Smooth muscle cell (in vitro differentiated cells): Measurements from ENCODE around the gene FAM81A. TPM values are rescaled to one million over a fixed set of nuclear protein-coding genes. Genes with fewer than 3 reads are reported as not detected.
A peak's percentile ranks its signal among the peaks of the same experiment; 100 is the strongest.

Experiments used
- DNase-seq: peaks from one replicate; lab custom pipeline; 2025; ENCODE audit not compliant: unreplicated experiment; lab: John Stamatoyannopoulos, UW
- H2AFZ ChIP-seq: fragments of 200-600 bp; sonication (generic); 2 replicates; pipeline ENCODE4 v1.6.0; 2016; ENCODE audit warnings: antibody characterized with exemption, low read depth, mild to moderate bottlenecking
- H3F3A ChIP-seq: fragments of 200-600 bp; sonication (generic); 2 replicates; pipeline ENCODE4 v1.6.0; 2017; ENCODE audit warnings: antibody characterized with exemption, low read depth
- H3K27ac ChIP-seq: fragments of 200-600 bp; sonication (generic); 2 replicates; pipeline ENCODE4 v1.5.1; 2016; ENCODE audit warnings: low read depth, mild to moderate bottlenecking
- H3K27me3 ChIP-seq: fragments of 200-600 bp; sonication (generic); 2 replicates; pipeline ENCODE4 v1.6.1; 2016; ENCODE audit warnings: low read depth, mild to moderate bottlenecking
- H3K36me3 ChIP-seq: fragments of 200-600 bp; sonication (generic); 2 replicates; pipeline ENCODE4 v1.5.1; 2016; ENCODE audit warnings: low read depth
- H3K4me1 ChIP-seq: fragments of 200-600 bp; sonication (generic); 2 replicates; pipeline ENCODE4 v1.5.1; 2016; ENCODE audit warnings: low read depth
- H3K4me2 ChIP-seq: fragments of 200-600 bp; sonication (generic); 2 replicates; pipeline ENCODE4 v1.6.0; 2016; ENCODE audit warnings: mild to moderate bottlenecking
- H3K4me3 ChIP-seq: fragments of 200-600 bp; sonication (generic); 2 replicates; pipeline ENCODE4 v1.5.1; 2016; ENCODE audit warnings: mild to moderate bottlenecking
- H3K79me2 ChIP-seq: fragments of 200-600 bp; sonication (generic); 2 replicates; pipeline ENCODE4 v1.6.0; 2016; ENCODE audit warnings: low read depth, mild to moderate bottlenecking
- H3K9ac ChIP-seq: fragments of 200-600 bp; sonication (generic); 2 replicates; pipeline ENCODE4 v1.6.0; 2016; ENCODE audit warnings: low read depth
- H3K9me3 ChIP-seq: fragments of 200-600 bp; sonication (generic); replicated peaks from 2 replicates; pipeline ENCODE4 v1.5.1; 2016; ENCODE audit warnings: low read depth
- H4K20me1 ChIP-seq: fragments of 200-600 bp; sonication (generic); 2 replicates; pipeline ENCODE4 v1.6.0; 2016; ENCODE audit warnings: low read depth
- CTCF ChIP-seq: fragments of 200-600 bp; sonication (generic); IDR thresholded peaks from 2 replicates; pipeline ENCODE4 v1.5.1; 2017; ENCODE audit warnings: borderline replicate concordance, mild to moderate bottlenecking, antibody characterized with exemption; ENCODE audit not compliant: insufficient read depth, poor library complexity, severe bottlenecking
- WGBS: methylation state at CpG from one replicate; pipeline ENCODE4 v1.1.7; 2016; ENCODE audit warnings: low lambda C conversion rate; 5-methylcytosine and 5-hydroxymethylcytosine counted together
- polyA plus RNA-seq: library from polyadenylated mRNA; unstranded; fragments of >200 nt; fragmentation: Nextera tagmentation; extraction: Ambion mirVana; gene quantifications from 2 replicates; pipeline ENCODE4 v1.2.1, GENCODE V29; 2016
- total RNA-seq: library from RNA; depleted of rRNA; stranded (reverse); fragments of >200 nt; gene quantifications from 2 replicates; pipeline ENCODE4 v1.2.3, GENCODE V29; 2014

FAM81A gene
- 0.04 and 0.67 TPM in 2 replicates for total RNA-seq
- 0.79 and 1.8 TPM in 2 replicates for polyA plus RNA-seq

DNA sequence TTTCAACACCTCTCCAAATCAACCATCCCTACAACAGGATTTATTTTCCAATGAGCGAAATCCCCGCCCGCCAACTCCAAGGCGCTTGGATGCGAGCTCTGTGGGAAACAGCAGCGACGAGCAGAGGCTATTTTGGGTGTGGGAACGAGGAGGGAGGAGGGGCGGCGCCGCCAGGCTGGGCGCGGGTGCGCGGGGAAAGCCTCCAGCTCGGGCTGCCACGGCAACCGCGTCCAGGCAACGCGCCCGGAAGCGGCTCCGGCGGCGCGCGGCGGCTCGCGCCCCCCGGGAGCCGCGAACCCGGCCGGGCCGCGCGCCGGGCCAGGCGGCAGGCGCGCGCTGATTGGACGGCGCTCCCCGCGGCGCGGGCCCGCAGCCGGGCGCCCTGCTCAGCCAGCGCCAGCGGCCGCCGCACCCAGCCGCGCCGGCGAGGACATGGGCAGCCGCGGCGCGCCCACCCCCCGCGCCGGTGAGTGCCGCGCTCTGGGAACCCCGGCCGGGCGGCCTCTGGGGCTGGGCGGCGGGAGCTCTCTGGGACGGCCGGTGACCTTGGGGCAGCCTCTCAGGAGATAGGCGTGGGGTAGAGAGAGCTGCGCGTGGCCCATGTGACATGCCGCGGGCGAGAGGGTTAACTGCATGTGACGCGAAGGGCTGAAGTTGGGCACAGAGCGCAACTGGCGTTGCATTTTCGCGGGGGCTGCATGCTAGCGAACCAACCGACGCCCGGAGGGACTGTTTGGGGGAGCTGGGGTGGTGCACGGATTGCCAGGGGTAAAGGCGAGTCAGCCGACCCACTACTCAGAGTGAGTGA is at the start of gene FAM81A:
FAM81A (plus strand) TSS at position 370 of the 808 bp plus-strand sequence. CDS start 20,441 bp downstream, outside the sequence.
- no peak within 1 kb of the TSS for H3K9ac ChIP-seq

DNA sequence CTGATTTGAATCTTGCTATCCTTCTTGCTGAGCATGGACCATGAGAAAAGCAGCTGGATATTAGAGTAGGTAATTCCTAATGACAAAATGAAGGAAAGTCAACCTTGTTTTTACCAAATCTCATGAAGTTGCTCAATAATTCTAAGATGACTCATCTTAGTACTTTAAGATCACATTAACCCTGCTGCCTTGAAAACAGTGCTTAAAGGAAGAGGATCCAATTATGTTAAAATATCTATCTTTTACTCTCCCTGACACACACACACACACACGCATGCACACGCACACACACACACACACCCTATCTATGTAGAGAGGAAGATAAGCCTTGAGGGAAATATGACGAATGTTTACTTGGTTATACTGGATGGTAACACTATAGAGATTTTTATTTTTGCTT is 49.3 kb upstream of the FAM81A start:
- no peak for DNase-seq
- H4K20me1 ChIP-seq = no peaks in the 10 kb centered on the region
- 91% methylated on average over 3 of the region's 3 CpGs for WGBS
- H3K4me3 ChIP-seq = no peak overlapping the region
- no peak for TF ChIP-seq CTCF
- no peaks in the 10 kb centered on the region for H3K36me3 ChIP-seq
- no peaks in the 10 kb centered on the region for H3K79me2 ChIP-seq
- no peaks in the 10 kb centered on the region for H3K9me3 ChIP-seq
- no peak overlapping the region for H3K9ac ChIP-seq
- H2AFZ ChIP-seq = no peak overlapping the region
- H3K4me1 ChIP-seq = no peaks in the 10 kb centered on the region
- H3K27ac ChIP-seq = no peak overlapping the region
- no peaks in the 10 kb centered on the region for H3F3A ChIP-seq
- H3K4me2 ChIP-seq = no peak overlapping the region
- H3K27me3 ChIP-seq = no peaks in the 10 kb centered on the region

More for the DNA sequence above, at the start of gene FAM81A:
- 2% methylated on average over 56 of the region's 96 CpGs for WGBS
- no peaks in the 10 kb centered on the region for H3K9me3 ChIP-seq
- H3K79me2 ChIP-seq = no peaks in the 10 kb centered on the region
- peaks cover 7% of the 10 kb centered on the region for H3F3A ChIP-seq
- peak within 1 kb of the TSS; percentile 53 for H3K4me3 ChIP-seq
- peak; percentile 27 for DNase-seq
- peaks cover 75% of the 10 kb centered on the region for H3K27me3 ChIP-seq
- peaks cover 11% of the 10 kb centered on the region for H3K4me1 ChIP-seq
- TF ChIP-seq CTCF = no peak
- H3K36me3 ChIP-seq = no peaks in the 10 kb centered on the region
- H2AFZ ChIP-seq = peak within 1 kb of the TSS; percentile 89
- no peak within 1 kb of the TSS for H3K27ac ChIP-seq
- H4K20me1 ChIP-seq = no peaks in the 10 kb centered on the region
- peak within 1 kb of the TSS; percentile 87 for H3K4me2 ChIP-seq

DNA sequence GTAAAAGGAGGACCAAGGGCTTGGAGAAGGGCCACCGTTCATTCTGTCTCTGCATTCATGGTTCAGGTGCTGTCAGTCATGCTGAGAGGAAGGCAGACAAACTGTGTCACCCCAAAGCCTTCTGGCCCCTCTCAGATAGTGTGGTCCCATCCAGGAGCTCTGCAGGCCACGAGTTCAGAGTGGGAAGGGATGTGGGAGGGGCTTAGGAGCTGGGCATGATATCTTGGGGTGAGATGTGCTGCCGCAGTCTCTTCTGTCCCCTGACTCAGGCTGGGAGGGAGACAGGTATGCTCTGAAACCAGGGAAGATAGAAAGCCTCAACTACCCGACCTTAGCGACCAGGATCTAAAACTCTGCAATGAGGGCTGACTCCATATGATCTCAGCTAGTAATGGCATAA is 45.7 kb upstream of the FAM81A start:
- Histone ChIP-seq H3K79me2 (no peaks in the 10 kb centered on the region), H3K27ac (no peak overlapping the region), H3K27me3 (no peaks in the 10 kb centered on the region), H3K9ac (no peak overlapping the region), H3K9me3 (no peaks in the 10 kb centered on the region), H3K4me3 (no peak overlapping the region), H3F3A (no peaks in the 10 kb centered on the region), H3K4me1 (no peaks in the 10 kb centered on the region), H3K4me2 (no peak overlapping the region), H4K20me1 (no peaks in the 10 kb centered on the region), H3K36me3 (no peaks in the 10 kb centered on the region), H2AFZ (no peak overlapping the region)
- TF ChIP-seq CTCF = no peak
- DNase-seq = no peak
- WGBS = 76% methylated on average over 5 of the region's 5 CpGs
